HCT116 (cell line): ENCODE results near the gene PYROXD2.

Experiments used
- POLR2A ChIP-seq: IDR thresholded peaks from 2 replicates; pipeline ENCODE4 v1.7.0; 2011; ENCODE audit warnings: borderline replicate concordance; ENCODE audit not compliant: insufficient read depth, insufficient read length; ENCODE audit errors: extremely low read depth
- POLR2AphosphoS5 ChIP-seq: IDR thresholded peaks from 2 replicates; pipeline ENCODE4 v1.6.1; 2011; ENCODE audit warnings: mild to moderate bottlenecking, low read depth, low read length, moderate library complexity
- RAD21 ChIP-seq: IDR thresholded peaks from 2 replicates; pipeline ENCODE4 v1.6.1; 2012; ENCODE audit warnings: low read depth, mild to moderate bottlenecking
- SIN3A ChIP-seq: IDR thresholded peaks from 2 replicates; pipeline ENCODE4 v1.6.1; 2012; ENCODE audit warnings: low read depth
- SP1 ChIP-seq: IDR thresholded peaks from 2 replicates; pipeline ENCODE4 v1.6.1; 2012; ENCODE audit warnings: low read depth
- ZNF274 ChIP-seq: fragments of 200-500 bp; sonication (Bioruptor generic); IDR thresholded peaks from 2 replicates; pipeline ENCODE4 v1.6.1; 2014; ENCODE audit warnings: mild to moderate bottlenecking, low read depth, low read length, inconsistent platforms
- TF ChIP-seq, protein P1 (sequence below), 3 experiments: fragments of 200-600 bp in 1 of 3; sonication (generic) in 1 of 3; IDR thresholded peaks in 2 of 3; conservative IDR thresholded peaks in 1 of 3; 2 replicates each; pipeline ENCODE4 v1.5.1; 2012 to 2017; ENCODE audit warnings: low read depth in 2 of 3, low read length in 2 of 3, antibody characterized with exemption in 1 of 3, borderline replicate concordance in 1 of 3, control low read depth in 1 of 3, mild to moderate bottlenecking in 1 of 3, mixed read lengths in 1 of 3, mixed run types in 1 of 3, moderate library complexity in 1 of 3; ENCODE audit not compliant: insufficient read depth in 1 of 3
- TF ChIP-seq, protein P2 (sequence below): IDR thresholded peaks from 2 replicates; pipeline ENCODE4 v1.6.1; 2012

DNA sequence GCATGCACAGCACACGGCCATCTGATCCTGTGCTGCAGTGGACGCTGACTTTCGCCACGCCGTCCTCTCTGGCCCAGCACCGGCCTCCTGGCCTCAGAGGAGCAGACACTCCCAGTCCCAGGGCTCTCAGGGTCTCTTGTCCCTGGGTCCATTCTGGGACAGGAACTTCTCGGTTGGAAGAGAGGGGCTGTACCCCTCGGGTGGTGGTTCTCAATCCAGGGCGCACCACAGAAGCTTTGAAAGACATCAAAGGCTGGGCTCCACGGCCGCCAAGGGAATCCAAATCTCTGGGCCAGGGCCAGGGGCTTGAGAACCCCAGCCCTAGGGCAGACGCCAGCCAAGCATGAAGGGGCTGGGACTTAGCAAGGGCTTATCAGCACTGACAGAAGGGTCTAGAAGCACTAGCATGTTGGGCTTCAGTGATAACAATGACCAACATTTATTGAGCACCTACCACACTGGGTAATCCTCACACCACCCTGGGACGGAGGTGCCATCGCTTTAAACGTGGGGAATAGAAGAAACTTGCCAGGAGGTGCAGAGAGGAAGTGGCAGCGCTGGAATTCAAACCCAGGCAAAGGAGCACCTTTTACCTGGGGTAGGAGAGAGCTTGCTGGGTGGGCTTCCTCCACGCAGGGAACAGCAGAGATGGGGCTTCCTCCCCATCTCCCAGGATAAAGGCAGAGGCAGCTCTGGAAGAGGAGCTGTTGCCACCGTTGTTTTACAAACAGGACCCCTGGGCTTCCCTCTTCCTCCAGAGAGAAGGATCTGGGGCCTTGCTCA is 1.8 kb upstream of the PYROXD2 start:
- TF ChIP-seq, protein P1, sequence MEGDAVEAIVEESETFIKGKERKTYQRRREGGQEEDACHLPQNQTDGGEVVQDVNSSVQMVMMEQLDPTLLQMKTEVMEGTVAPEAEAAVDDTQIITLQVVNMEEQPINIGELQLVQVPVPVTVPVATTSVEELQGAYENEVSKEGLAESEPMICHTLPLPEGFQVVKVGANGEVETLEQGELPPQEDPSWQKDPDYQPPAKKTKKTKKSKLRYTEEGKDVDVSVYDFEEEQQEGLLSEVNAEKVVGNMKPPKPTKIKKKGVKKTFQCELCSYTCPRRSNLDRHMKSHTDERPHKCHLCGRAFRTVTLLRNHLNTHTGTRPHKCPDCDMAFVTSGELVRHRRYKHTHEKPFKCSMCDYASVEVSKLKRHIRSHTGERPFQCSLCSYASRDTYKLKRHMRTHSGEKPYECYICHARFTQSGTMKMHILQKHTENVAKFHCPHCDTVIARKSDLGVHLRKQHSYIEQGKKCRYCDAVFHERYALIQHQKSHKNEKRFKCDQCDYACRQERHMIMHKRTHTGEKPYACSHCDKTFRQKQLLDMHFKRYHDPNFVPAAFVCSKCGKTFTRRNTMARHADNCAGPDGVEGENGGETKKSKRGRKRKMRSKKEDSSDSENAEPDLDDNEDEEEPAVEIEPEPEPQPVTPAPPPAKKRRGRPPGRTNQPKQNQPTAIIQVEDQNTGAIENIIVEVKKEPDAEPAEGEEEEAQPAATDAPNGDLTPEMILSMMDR (IDR thresholded peaks at IDR 0.05 in 2 of 3, conservative IDR thresholded peaks at IDR 0.05 in 1 of 3; ENCODE audit: borderline replicate concordance in 1 of 3, insufficient read depth in 1 of 3, low read depth in 2 of 3, low read length in 2 of 3) = no peak
- TF ChIP-seq ZNF274 (no peak), POLR2AphosphoS5 (no peak), SP1 (no peak), SIN3A (no peak), POLR2A (no peak), RAD21 (no peak)
- TF ChIP-seq, protein P2, sequence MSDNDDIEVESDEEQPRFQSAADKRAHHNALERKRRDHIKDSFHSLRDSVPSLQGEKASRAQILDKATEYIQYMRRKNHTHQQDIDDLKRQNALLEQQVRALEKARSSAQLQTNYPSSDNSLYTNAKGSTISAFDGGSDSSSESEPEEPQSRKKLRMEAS = no peak
